HCT116 (cell line): ENCODE results near the gene CNKSR3. TPM values are rescaled to one million over a fixed set of nuclear protein-coding genes. Genes with fewer than 3 reads are reported as not detected.

Experiments
- ATAC-seq: fragments of 200-7000 bp; cut with Tn5 transposase; 2 replicates; pipeline ENCODE4 v1.9.1; 2020; ENCODE audit warnings: mild to moderate bottlenecking, moderate library complexity
- BruUV-seq: library from RNA; stranded (reverse); fragments of 400-500 nt; replicated peaks from 2 replicates; lab custom pipeline; 2021; lab: Mats Ljungman, UMichigan
- CTCF ChIA-PET: fragments of 300-600 bp; sonication (Branson Sonifier 250); formaldehyde crosslinking; loops from one replicate; lab custom pipeline; 2021; ENCODE audit warnings: antibody characterized with exemption; lab: Charles Lee
- POLR2A ChIA-PET: fragments of 300-600, 350-600 bp; sonication (Branson Sonifier 250); formaldehyde crosslinking; loops from one replicate; lab custom pipeline; 2021; ENCODE audit warnings: antibody characterized with exemption; lab: Charles Lee
- RAD21 ChIA-PET, 2 experiments: fragments of 300-600 bp; sonication (Branson Sonifier 250); formaldehyde crosslinking; loops; one replicate each; lab custom pipeline; 2023; ENCODE audit warnings: low total read pairs in 2 of 2; ENCODE audit not compliant: uncharacterized antibody in 2 of 2, unreplicated experiment in 2 of 2, low non-redundant PET in 1 of 2; lab: Charles Lee
- DNase-seq: peaks from one replicate; pipeline ENCODE4 v3.0.0-alpha.2; 2010; ENCODE audit warnings: low read depth, low spot score
- H2AFZ ChIP-seq: fragments of 200-600 bp; shearing (Covaris generic), sonication (generic); 2 replicates; pipeline ENCODE4 v1.6.1; 2017; ENCODE audit warnings: low read depth, mixed run types, mixed read lengths, antibody characterized with exemption, low read length; ENCODE audit not compliant: poor library complexity, severe bottlenecking
- H3K27ac ChIP-seq: 2 replicates; pipeline ENCODE4 v1.5.1; 2012; ENCODE audit warnings: low read depth, low read length
- H3K27me3 ChIP-seq: fragments of 200-600 bp; sonication (generic); 2 replicates; pipeline ENCODE4 v1.6.1; 2016; ENCODE audit warnings: mixed run types, low read length, mixed read lengths; ENCODE audit not compliant: insufficient read depth
- H3K36me3 ChIP-seq, 2 experiments: fragments of 200-500 bp in 1 of 2; fragments of 200-600 bp in 1 of 2; sonication (Bioruptor generic) in 1 of 2; sonication (generic) in 1 of 2; 2 replicates each; pipeline versions ENCODE4 v1.5.1 to v1.6.1; 2014 to 2016; ENCODE audit warnings: low read length in 2 of 2, inconsistent platforms in 1 of 2, mixed read lengths in 1 of 2, mixed run types in 1 of 2; ENCODE audit not compliant: insufficient read depth in 2 of 2, control insufficient read depth in 1 of 2
- H3K4me1 ChIP-seq, 2 experiments: fragments of 200-600 bp in 1 of 2; sonication (generic) in 1 of 2; 2 replicates each; pipeline versions ENCODE4 v1.5.1 to v1.6.1; 2012 to 2017; ENCODE audit warnings: low read length in 2 of 2, inconsistent platforms in 1 of 2, mild to moderate bottlenecking in 1 of 2, mixed read lengths in 1 of 2, mixed run types in 1 of 2, moderate library complexity in 1 of 2; ENCODE audit not compliant: insufficient read depth in 2 of 2, control insufficient read depth in 1 of 2
- H3K4me2 ChIP-seq: fragments of 200-600 bp; sonication (generic); 2 replicates; pipeline ENCODE4 v1.6.1; 2017; ENCODE audit warnings: mixed run types, low read length, mixed read lengths
- H3K4me3 ChIP-seq, 2 experiments: fragments of 200-600 bp in 1 of 2; sonication (generic) in 1 of 2; replicated peaks in 1 of 2; 2 replicates each; pipeline ENCODE4 v1.5.1; 2011 to 2016; ENCODE audit warnings: low read length in 2 of 2, control low read depth in 1 of 2, low read depth in 1 of 2, mild to moderate bottlenecking in 1 of 2, mixed read lengths in 1 of 2, mixed run types in 1 of 2
- H3K79me2 ChIP-seq: fragments of 200-600 bp; sonication (generic); 2 replicates; pipeline ENCODE4 v1.6.1; 2017; ENCODE audit warnings: mild to moderate bottlenecking, mixed run types, low read length, moderate library complexity, mixed read lengths; ENCODE audit not compliant: insufficient read depth
- H3K9ac ChIP-seq: fragments of 200-600 bp; sonication (generic); 2 replicates; pipeline ENCODE4 v1.6.1; 2016; ENCODE audit warnings: low read length, mixed read lengths
- H3K9me2 ChIP-seq: fragments of 200-600 bp; sonication (generic), shearing (Covaris generic); 2 replicates; pipeline ENCODE4 v1.6.1; 2017; ENCODE audit warnings: mixed run types, mild to moderate bottlenecking, moderate library complexity; ENCODE audit not compliant: insufficient read depth
- H3K9me3 ChIP-seq, 2 experiments: fragments of 200-500 bp in 1 of 2; fragments of 200-600 bp in 1 of 2; sonication (Bioruptor generic) in 1 of 2; sonication (generic) in 1 of 2; 2 replicates each; pipeline ENCODE4 v1.6.1; 2014 to 2017; ENCODE audit warnings: low read length in 2 of 2, mixed read lengths in 2 of 2, inconsistent platforms in 1 of 2, low read depth in 1 of 2, mild to moderate bottlenecking in 1 of 2, mixed run types in 1 of 2, moderate library complexity in 1 of 2; ENCODE audit not compliant: control insufficient read depth in 1 of 2, insufficient read depth in 1 of 2
- H4K20me1 ChIP-seq: fragments of 200-600 bp; sonication (generic), shearing (Covaris generic); 2 replicates; pipeline ENCODE4 v1.6.1; 2017; ENCODE audit warnings: mixed run types, mild to moderate bottlenecking, moderate library complexity; ENCODE audit not compliant: insufficient read depth
- CBX3 ChIP-seq: IDR thresholded peaks from 2 replicates; pipeline ENCODE4 v1.6.1; 2012; ENCODE audit warnings: low read depth
- CEBPB ChIP-seq: IDR thresholded peaks from 2 replicates; pipeline ENCODE4 v1.6.1; 2012; ENCODE audit warnings: low read depth
- EGR1 ChIP-seq: IDR thresholded peaks from 2 replicates; pipeline ENCODE4 v1.6.1; 2012; ENCODE audit warnings: low read depth
- ELF1 ChIP-seq: IDR thresholded peaks from 2 replicates; pipeline ENCODE4 v1.6.1; 2012; ENCODE audit warnings: low read depth, borderline replicate concordance
- EZH2 ChIP-seq: fragments of 200-600 bp; sonication (generic); IDR thresholded peaks from 2 replicates; pipeline ENCODE4 v1.6.1; 2017; ENCODE audit warnings: antibody characterized with exemption, mixed run types
- FOSL1 ChIP-seq: IDR thresholded peaks from 2 replicates; pipeline ENCODE4 v1.6.1; 2012; ENCODE audit warnings: low read depth
- JUND ChIP-seq: IDR thresholded peaks from 2 replicates; pipeline ENCODE4 v1.6.1; 2012
- POLR2A ChIP-seq: IDR thresholded peaks from 2 replicates; pipeline ENCODE4 v1.7.0; 2011; ENCODE audit warnings: borderline replicate concordance; ENCODE audit not compliant: insufficient read depth, insufficient read length; ENCODE audit errors: extremely low read depth
- POLR2AphosphoS5 ChIP-seq: IDR thresholded peaks from 2 replicates; pipeline ENCODE4 v1.6.1; 2011; ENCODE audit warnings: mild to moderate bottlenecking, low read depth, low read length, moderate library complexity
- RAD21 ChIP-seq: IDR thresholded peaks from 2 replicates; pipeline ENCODE4 v1.6.1; 2012; ENCODE audit warnings: low read depth, mild to moderate bottlenecking
- SIN3A ChIP-seq: IDR thresholded peaks from 2 replicates; pipeline ENCODE4 v1.6.1; 2012; ENCODE audit warnings: low read depth
- SP1 ChIP-seq: IDR thresholded peaks from 2 replicates; pipeline ENCODE4 v1.6.1; 2012; ENCODE audit warnings: low read depth
- SRF ChIP-seq: IDR thresholded peaks from 2 replicates; pipeline ENCODE4 v1.6.1; 2012; ENCODE audit warnings: low read depth
- YY1 ChIP-seq: IDR thresholded peaks from 2 replicates; pipeline ENCODE4 v1.6.1; 2011; ENCODE audit warnings: low read length, low read depth, moderate library complexity, mild to moderate bottlenecking; ENCODE audit not compliant: insufficient replicate concordance; ENCODE audit errors: extremely low read depth
- ZFX ChIP-seq: fragments of 450-650 bp; IDR thresholded peaks from 2 replicates; pipeline ENCODE4 v1.6.1; 2017
- ZNF274 ChIP-seq: fragments of 200-500 bp; sonication (Bioruptor generic); IDR thresholded peaks from 2 replicates; pipeline ENCODE4 v1.6.1; 2014; ENCODE audit warnings: mild to moderate bottlenecking, low read depth, low read length, inconsistent platforms
- intact Hi-C: fragments of 100-400 bp; cut with micrococcal nuclease; formaldehyde crosslinking; loops from 2 replicates; pipeline ENCODE4 v1.10.0; 2022
- total RNA-seq: library from RNA; stranded (reverse); gene quantifications from one replicate; pipeline ENCODE4 v1.2.1, GENCODE V29; 2021; ENCODE audit not compliant: unreplicated experiment
- TF ChIP-seq, protein P1 (sequence below), 3 experiments: fragments of 200-600 bp in 1 of 3; sonication (generic) in 1 of 3; IDR thresholded peaks in 2 of 3; conservative IDR thresholded peaks in 1 of 3; 2 replicates each; pipeline ENCODE4 v1.5.1; 2012 to 2017; ENCODE audit warnings: low read depth in 2 of 3, low read length in 2 of 3, antibody characterized with exemption in 1 of 3, borderline replicate concordance in 1 of 3, control low read depth in 1 of 3, mild to moderate bottlenecking in 1 of 3, mixed read lengths in 1 of 3, mixed run types in 1 of 3, moderate library complexity in 1 of 3; ENCODE audit not compliant: insufficient read depth in 1 of 3
- TF ChIP-seq, protein P2 (sequence below): IDR thresholded peaks from 2 replicates; pipeline ENCODE4 v1.6.1; 2012
- TF ChIP-seq, protein P3 (sequence below): IDR thresholded peaks from 2 replicates; pipeline ENCODE4 v1.6.1; 2012
- TF ChIP-seq, protein P4 (sequence below): IDR thresholded peaks from 2 replicates; pipeline ENCODE4 v1.6.1; 2011; ENCODE audit warnings: mild to moderate bottlenecking, low read length, moderate library complexity; ENCODE audit not compliant: insufficient replicate concordance; ENCODE audit errors: extremely low read depth

The CNKSR3 gene
- total RNA-seq, 1 experiment from 2014 or later, result 15.4 TPM

DNA sequence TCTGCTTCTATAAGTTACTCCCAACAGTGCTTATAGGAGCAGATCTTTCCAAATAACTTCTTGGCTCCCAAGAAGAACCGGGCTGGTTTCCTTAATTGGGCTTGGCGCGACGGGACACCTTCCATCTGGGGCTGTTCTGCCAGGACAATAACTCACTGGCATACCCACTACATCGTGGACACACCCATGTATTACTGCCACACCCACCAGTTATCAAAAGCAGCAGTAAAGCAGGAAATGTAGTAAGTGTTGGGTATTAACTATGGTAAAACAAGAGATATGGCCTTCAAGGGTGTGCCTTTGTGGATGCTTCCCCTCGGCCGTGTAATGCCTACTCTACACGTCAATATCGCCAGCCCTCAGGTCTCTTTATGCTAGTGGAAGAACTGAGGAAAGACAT, 24.7 kb downstream of the CNKSR3 start:
- CTCF ChIA-PET, result no interaction called here
- no peak overlapping the region for H3K9ac ChIP-seq
- no peak overlapping the region for H3K4me2 ChIP-seq

More for the DNA sequence above, 24.7 kb downstream of the CNKSR3 start:
- TF ChIP-seq YY1, result no peak
- TF ChIP-seq, protein P1, sequence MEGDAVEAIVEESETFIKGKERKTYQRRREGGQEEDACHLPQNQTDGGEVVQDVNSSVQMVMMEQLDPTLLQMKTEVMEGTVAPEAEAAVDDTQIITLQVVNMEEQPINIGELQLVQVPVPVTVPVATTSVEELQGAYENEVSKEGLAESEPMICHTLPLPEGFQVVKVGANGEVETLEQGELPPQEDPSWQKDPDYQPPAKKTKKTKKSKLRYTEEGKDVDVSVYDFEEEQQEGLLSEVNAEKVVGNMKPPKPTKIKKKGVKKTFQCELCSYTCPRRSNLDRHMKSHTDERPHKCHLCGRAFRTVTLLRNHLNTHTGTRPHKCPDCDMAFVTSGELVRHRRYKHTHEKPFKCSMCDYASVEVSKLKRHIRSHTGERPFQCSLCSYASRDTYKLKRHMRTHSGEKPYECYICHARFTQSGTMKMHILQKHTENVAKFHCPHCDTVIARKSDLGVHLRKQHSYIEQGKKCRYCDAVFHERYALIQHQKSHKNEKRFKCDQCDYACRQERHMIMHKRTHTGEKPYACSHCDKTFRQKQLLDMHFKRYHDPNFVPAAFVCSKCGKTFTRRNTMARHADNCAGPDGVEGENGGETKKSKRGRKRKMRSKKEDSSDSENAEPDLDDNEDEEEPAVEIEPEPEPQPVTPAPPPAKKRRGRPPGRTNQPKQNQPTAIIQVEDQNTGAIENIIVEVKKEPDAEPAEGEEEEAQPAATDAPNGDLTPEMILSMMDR (IDR thresholded peaks at IDR 0.05 in 2 of 3, conservative IDR thresholded peaks at IDR 0.05 in 1 of 3; ENCODE audit: borderline replicate concordance in 1 of 3, insufficient read depth in 1 of 3, low read depth in 2 of 3, low read length in 2 of 3), result no peak
- TF ChIP-seq FOSL1, result no peak
- TF ChIP-seq ELF1, result no peak
- no peak for TF ChIP-seq POLR2AphosphoS5
- no peak for TF ChIP-seq ZNF274
- TF ChIP-seq SIN3A, result no peak
- TF ChIP-seq, protein P2, sequence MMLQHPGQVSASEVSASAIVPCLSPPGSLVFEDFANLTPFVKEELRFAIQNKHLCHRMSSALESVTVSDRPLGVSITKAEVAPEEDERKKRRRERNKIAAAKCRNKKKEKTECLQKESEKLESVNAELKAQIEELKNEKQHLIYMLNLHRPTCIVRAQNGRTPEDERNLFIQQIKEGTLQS, result no peak
- TF ChIP-seq CEBPB, result no peak
- TF ChIP-seq ZFX, result no peak
- no peak for TF ChIP-seq POLR2A
- TF ChIP-seq CBX3, result no peak
- no peak for TF ChIP-seq EGR1
- no peak for TF ChIP-seq EZH2
- TF ChIP-seq, protein P3, sequence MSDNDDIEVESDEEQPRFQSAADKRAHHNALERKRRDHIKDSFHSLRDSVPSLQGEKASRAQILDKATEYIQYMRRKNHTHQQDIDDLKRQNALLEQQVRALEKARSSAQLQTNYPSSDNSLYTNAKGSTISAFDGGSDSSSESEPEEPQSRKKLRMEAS, result no peak
- TF ChIP-seq SRF, result no peak
- TF ChIP-seq, protein P4, sequence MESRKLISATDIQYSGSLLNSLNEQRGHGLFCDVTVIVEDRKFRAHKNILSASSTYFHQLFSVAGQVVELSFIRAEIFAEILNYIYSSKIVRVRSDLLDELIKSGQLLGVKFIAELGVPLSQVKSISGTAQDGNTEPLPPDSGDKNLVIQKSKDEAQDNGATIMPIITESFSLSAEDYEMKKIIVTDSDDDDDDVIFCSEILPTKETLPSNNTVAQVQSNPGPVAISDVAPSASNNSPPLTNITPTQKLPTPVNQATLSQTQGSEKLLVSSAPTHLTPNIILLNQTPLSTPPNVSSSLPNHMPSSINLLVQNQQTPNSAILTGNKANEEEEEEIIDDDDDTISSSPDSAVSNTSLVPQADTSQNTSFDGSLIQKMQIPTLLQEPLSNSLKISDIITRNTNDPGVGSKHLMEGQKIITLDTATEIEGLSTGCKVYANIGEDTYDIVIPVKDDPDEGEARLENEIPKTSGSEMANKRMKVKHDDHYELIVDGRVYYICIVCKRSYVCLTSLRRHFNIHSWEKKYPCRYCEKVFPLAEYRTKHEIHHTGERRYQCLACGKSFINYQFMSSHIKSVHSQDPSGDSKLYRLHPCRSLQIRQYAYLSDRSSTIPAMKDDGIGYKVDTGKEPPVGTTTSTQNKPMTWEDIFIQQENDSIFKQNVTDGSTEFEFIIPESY, result no peak
- no peak for TF ChIP-seq SP1
- TF ChIP-seq JUND, result no peak
- no peak for TF ChIP-seq RAD21
- H3K9me2 ChIP-seq, result no peaks in the 10 kb centered on the region
- H3K79me2 ChIP-seq, result peaks cover 19% of the 10 kb centered on the region
- no TSS peak for BruUV-seq
- intact Hi-C loops, result no loop called here
- H3K4me1 ChIP-seq, result peaks cover 17 to 29% of the 10 kb centered on the region in 2 experiments
- no peaks in the 10 kb centered on the region for H4K20me1 ChIP-seq
- ChIA-PET RAD21 (no interaction called here), POLR2A (no interaction called here)
- H3K27me3 ChIP-seq, result no peaks in the 10 kb centered on the region
- no peak overlapping the region for H3K4me3 ChIP-seq
- DNase-seq, result no peak
- H3K36me3 ChIP-seq, result no peaks in the 10 kb centered on the region
- ATAC-seq, result 0 out of 2 replicates have a peak, but pooled peaks have one; percentile 28
- no peaks in the 10 kb centered on the region for H3K9me3 ChIP-seq
- H2AFZ ChIP-seq, result no peak overlapping the region
- no peak overlapping the region for H3K27ac ChIP-seq
